Hematopoietic multipotent progenitor cell treated with erythropoietin and hydrocortisone succinate and interleukin-3 and kit ligand, for 4 days (in vitro differentiated cells): ENCODE results near the gene SLC35G2.
"Not testable (repeated sequence)": the region's sequence is repeated elsewhere in the genome, so short reads cannot be mapped to it uniquely, and the experiment has no call there.

ENCODE experiments used
- DNase-seq: peaks from one replicate; pipeline ENCODE4 v3.0.0-alpha.2; 2015

Gene SLC35G2

DNA sequence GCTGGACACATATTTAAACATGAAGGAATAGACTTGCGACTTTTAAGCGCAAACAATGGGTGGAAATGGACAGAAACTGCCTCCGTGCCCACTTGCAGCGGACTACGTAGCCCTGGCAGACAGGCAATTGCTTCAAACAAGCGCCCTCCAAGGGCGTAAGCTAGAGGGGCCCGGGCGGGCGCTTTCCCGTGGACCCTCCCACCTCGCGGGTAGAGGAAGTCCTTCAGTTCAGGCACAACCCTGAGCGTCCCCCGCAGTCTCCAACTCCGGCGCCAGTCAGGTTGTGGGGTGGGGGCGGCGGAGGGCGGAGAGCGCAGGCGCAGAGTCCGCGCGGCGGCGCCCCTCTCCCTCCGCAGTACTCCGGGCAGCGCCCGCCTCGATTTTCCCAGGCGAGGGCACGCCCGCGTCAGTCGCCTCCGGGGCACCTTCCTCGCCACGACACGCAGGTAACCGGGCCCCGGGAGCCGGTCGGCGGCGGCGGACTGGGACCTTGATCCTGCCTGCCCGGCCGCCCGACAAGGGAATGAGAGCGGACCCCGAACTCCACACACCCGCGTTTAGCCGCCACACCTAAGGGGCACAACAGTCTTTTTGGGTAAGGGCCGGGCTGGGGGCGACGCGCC is at the start of gene SLC35G2:
TSS of gene SLC35G2 (plus strand) at position 358 of the 623 bp plus-strand sequence. CDS start 35,335 bp downstream, outside the sequence.
- DNase-seq = peak; percentile 82

GRCh38 chr3:136772709-136773108 is 46.2 kb upstream of the SLC35G2 start:
- DNase-seq = no peak

- DNase-seq = no peak
Measured at GRCh38 chr3:136778865-136779264, 40.1 kb upstream of the SLC35G2 start.

GRCh38 chr3:136780741-136781140 is 38.2 kb upstream of the SLC35G2 start:
- DNase-seq = no peak

DNA sequence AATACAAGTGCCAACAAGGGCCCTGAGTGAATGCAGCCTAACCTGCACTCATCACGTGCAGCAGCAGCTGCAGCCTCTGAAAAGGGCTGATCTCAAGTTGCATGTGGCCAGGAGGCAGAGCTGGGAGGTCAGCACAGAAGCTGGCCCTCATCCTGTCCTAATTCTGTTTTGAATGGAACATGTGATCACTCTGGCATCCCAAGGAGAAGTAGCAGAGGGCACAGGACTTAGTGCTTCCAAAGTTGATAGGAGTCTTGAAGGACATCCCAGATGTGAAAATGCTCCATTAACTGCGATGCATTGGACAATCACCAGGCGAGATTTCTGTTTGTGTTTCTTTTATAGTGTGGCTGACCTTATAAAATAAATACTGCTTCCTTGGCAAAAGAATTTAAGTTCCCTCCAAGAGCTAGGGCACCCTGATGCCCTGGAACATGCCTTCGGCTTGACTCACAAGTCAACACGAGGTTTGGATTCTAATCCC is 35.2 kb upstream of the SLC35G2 start:
- DNase-seq = no peak

GRCh38 chr3:136787349-136787748 is 31.6 kb upstream of the SLC35G2 start:
- peak; percentile 38 for DNase-seq

- DNase-seq = no peak
Measured at GRCh38 chr3:136788154-136788553, 30.8 kb upstream of the SLC35G2 start.

GRCh38 chr3:136789976-136790375 is 28.9 kb upstream of the SLC35G2 start:
- DNase-seq = no peak

- no peak for DNase-seq
Measured at GRCh38 chr3:136790786-136791185, 28.1 kb upstream of the SLC35G2 start.

DNA sequence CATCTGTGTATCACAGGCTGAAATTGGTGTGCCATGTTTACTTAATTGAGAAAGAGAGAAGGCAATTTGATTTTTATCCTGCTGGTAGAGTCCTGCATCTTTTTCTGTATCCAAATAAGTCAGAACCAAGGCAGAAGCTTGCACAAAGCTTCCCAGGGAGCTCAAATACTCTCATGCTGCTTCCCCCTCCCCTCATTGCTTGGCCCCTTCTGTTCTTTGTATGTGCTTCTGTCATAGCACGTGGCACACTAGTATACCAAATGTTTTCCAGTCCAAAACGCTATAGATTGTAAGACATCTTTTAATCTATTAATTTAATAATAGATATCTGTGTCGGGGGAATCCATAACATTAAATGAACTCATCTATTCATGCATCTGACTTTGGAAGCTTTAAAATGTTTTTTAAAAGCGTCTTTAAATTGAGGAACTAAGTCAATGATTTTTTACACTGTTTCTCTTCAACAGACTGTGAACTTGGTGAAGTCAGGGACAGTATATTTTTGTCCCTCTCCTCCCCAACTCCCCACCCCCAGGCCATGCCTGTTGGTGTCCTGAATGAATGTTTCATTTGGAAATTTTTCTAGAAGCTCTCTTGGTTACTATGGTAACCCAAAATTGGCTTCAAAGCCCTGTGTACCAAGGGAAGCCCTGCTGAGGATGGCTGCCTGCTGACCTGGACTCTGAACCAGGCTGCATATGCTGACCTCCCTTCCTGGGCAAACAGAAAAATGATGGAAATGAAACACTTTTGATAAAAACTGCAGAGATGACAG is 26.2 kb upstream of the SLC35G2 start:
- DNase-seq = no peak

DNA sequence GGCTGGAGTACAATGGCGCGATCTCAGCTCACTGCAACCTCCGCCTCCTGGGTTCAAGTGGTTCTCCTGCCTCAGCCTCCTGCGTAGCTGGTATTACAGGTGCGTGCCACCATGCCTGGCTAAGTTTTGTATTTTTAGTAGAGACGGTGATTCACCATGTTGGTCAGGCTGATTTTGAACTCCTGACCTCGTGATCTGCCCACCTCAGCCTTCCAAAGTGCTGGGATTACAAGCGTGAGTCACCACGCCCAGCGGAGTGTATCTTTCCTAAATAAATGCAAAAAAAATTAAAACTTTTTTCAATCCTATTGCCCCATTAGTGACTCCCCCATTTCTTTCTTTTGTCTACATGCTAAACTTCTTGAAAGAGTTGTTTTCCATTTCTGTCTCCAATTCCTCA is 17.8 kb upstream of the SLC35G2 start:
- DNase-seq = not testable (repeated sequence)

- DNase-seq = no peak
Measured at GRCh38 chr3:136802481-136802996, 16.4 kb upstream of the SLC35G2 start.

DNA sequence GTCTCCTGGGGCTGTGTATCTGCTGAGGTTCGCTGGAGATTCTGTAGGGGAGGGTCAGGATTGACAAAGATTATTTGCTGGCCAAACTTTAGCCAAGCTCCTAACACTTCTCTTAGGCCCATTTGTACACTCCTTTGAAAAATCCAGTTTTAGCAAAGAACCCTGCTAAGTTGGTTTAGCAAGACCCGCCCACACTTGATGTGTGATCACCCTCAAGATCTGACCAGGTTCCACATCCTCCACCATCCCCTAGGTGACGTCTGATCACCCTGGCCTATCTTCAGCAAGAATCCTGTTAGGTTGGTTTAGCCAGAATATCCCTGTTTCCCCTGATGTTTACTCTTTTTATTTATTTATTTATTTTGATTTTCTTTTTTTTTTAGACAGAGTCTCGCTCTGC is 14.8 kb upstream of the SLC35G2 start:
- DNase-seq = no peak

DNA sequence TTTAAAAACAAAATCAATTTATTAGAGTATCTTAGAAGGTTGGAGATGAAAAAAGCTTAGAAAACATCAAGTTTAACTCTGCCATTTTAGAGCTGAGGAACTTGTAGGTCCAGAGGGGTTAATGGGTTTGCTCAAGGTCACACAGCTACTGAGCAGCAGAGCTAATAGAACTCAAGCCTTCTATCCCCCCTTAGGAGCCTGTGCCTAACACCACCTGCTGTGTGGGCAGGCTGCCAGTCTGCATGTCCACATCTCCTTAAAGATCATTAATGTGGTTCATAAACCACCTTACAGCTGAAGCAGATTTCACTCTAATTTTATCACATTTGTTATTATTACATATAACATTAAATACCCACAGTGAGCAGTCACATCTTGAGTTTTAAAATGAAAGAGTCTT is 14.1 kb upstream of the SLC35G2 start:
- DNase-seq = no peak

GRCh38 chr3:136805795-136806194 is 13.1 kb upstream of the SLC35G2 start:
- no peak for DNase-seq

DNA sequence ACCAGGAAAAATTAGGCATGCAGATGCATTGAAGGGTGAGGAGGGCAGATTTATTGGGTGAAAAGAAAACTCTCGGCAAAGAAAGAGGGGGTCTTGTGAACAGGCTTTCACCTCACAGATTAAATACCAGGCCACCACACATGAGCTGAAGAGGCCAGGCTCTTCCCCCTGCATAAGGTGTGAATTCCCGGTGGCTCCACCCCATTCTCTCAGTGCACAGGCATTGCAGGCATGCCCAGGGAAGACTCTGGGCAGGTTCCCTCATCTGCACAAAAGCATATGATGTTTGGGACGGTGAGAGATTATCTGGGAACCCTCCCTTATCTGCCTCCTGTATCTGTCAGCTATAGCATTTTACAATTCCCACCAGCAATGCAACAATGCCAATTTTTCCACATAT is 7.2 kb upstream of the SLC35G2 start:
- no peak for DNase-seq

GRCh38 chr3:136817448-136817847 is 1.5 kb upstream of the SLC35G2 start:
- DNase-seq = no peak

DNA sequence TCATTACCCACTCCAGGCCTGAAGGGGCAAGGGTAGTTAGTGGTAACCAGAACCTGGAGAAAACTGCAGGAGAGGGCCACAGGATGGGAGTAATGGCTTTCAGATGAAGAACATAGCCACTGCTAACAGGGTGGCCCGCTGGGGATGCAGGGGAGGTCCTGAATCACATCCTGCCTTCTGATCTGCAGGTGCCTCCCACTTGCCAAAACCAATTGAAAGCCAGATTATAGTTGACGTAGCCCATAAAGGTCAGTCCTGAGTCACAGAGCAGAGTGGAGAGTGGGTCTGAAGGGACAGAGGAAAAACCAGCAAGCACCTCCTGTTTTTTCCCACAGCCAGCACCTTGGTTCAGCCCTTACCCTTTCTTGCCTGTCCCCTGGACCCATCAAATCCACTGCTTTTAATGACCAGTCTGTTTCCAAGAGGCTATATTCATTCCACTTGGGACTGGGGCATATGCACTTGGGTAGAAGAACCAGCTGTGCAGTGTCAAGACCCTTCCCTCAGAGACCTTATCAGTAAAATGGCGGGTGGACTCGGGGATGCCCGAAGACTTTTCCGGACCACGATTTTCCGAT is 646 bp upstream of the SLC35G2 start:
- DNase-seq = peak; percentile 44

DNA sequence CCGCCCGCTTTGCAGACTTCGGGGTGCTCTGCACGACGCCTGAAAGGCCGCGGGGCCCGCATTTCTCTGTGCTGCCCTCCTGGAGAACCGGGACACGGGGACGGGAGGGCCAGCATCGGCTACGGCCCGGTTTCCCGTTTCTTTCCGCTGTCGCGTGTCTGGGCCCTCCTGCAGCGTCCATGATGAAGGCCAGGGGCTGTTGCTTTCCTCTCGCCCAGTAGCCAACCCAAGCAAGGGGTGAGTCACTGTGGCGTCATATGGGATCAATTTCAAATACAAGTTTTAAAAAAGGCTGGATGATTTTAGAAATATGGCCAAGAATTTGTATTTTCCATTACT is 435 bp downstream of the SLC35G2 start:
- DNase-seq = peak; percentile 53

DNA sequence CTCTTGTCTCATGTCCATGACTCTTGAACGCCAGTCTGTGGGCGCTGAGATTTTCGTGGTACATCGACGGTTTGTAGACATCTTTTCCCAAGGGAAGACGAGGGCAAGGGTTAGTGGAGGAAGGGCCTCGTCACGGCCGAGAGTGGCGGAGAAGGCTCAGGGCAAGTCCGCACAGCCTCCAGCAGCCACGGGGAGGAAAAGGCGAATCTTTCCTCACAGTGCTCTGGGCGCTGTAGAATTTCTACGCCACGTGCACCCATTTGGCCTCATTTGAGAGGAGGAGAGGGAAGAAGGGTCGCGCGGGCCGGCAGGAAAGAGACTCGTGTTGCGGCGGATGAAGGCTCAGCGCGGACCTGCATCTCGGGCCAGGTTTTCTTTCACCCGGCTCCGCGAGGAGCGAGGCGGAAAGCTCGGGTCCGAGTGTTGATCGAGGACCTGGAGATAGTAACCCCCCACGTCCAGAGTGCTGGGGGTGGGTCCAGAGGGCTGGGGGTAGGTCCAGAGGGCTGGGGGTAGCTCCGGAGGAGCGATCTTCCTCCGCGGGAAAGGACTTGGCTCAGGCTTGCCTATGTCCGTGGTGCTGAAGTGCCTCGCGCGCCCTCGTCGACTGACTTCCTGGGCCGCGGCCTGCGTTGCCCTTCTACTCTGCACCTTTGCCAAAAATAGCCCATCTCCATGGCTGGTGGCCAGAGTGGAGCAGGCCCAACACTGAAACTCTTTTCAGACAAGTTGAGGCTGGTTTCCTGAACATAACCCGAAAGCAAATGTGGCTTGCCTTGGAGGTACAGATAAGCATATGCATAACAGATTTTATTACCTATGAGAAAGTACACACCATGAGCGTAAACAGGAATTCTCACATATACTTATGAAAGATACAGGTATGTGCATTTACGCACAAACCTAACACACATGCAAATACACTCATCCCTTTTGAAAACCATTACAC is 1.1 kb downstream of the SLC35G2 start:
- DNase-seq = peak; percentile 76

- no peak for DNase-seq
Measured at GRCh38 chr3:136831461-136831860, 12.5 kb downstream of the SLC35G2 start.

GRCh38 chr3:136835089-136835812 is 16.3 kb downstream of the SLC35G2 start:
- peak; percentile 59 for DNase-seq
